ENCODE results near the gene ADPRM. TPM values are rescaled to one million over a fixed set of nuclear protein-coding genes. Genes with fewer than 3 reads are reported as not detected.

The ADPRM gene
- total RNA-seq, 2 donors from 2014 or later: 6.9 to 7.4 TPM

GRCh38 chr17:10756185-10756584 is 58.8 kb downstream of the ADPRM start:
- DNase-seq: no peak
- ATAC-seq: peak; percentile 43
- intact Hi-C loops (cut with DNase I, micrococcal nuclease): no loop called here

- DNase-seq (peak in 1 of 2 donors; percentile 39), ATAC-seq (peak; percentile 73)
- intact Hi-C loops (cut with DNase I, micrococcal nuclease): no loop called here
Observed at GRCh38 chr17:10756619-10757018, 59.2 kb downstream of the ADPRM start.

GRCh38 chr17:10757067-10757466 is 59.7 kb downstream of the ADPRM start:
- intact Hi-C loops (cut with DNase I, micrococcal nuclease): no loop called here
- DNase-seq: no peak
- ATAC-seq: peak; percentile 62

GRCh38 chr17:10757647-10758046 is 60.3 kb downstream of the ADPRM start:
- DNase-seq (no peak), ATAC-seq (no peak)
- intact Hi-C loops (cut with DNase I, micrococcal nuclease): no loop called here

DNA sequence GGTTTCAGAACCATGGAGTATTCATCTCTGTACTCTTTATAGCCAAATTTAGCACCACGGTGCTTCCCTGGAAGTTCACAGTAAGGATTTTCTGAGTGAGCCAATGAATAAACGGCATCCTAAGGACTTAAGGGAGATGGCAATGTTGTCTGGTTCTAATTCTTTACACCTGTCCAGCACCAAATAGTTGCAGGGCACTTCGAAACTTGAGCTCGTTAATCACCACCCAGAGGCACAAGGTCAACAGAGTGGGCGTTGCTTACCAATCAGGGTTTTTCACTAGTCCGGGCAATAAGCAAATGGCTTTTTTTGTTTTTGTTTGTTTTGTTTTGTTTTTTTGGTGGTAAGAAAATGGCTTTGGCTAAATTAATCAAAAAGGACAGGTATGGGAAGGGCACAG is 60.7 kb downstream of the ADPRM start:
- no peak for DNase-seq
- no peak for ATAC-seq
- intact Hi-C loops (cut with DNase I, micrococcal nuclease): no loop called here

Other genes starting within 250 kb of the ADPRM start
- not detected for gene MYH4, start 228.0 kb upstream of the ADPRM start, total RNA-seq
- not detected for gene MYH1, start 179.1 kb upstream of the ADPRM start, total RNA-seq
- gene MYH2, start 147.9 kb upstream of the ADPRM start, total RNA-seq: not detected
- 1 to 10 TPM; 1.0 to 1.6 TPM for gene MYH3, start 40.3 kb upstream of the ADPRM start, total RNA-seq
- 10 to 100 TPM; 43.4 to 48.7 TPM for gene SCO1, start 61 bp upstream of the ADPRM start, total RNA-seq
- 10 to 100 TPM; 10.5 to 26.1 TPM for gene TMEM220, start 32.4 kb downstream of the ADPRM start, total RNA-seq
- 10 to 100 TPM; 89.7 to 95.0 TPM for gene TMEM238L, start 106.5 kb downstream of the ADPRM start, total RNA-seq
- gene PIRT, start 140.5 kb downstream of the ADPRM start, total RNA-seq: 1 to 10 TPM in 1 of 2 donors, under 1 TPM in 1; 0.58 to 1.1 TPM

Data from left colon (tissue), 2 donors.